Astrocyte (in vitro differentiated cells and primary cell): ENCODE measurements around the gene TNFAIP8L2. TPM values are rescaled to one million over a fixed set of nuclear protein-coding genes. Genes with fewer than 3 reads are reported as not detected.
A peak's percentile ranks its signal among the peaks of the same experiment; 100 is the strongest.

Source experiments
- DNase-seq: peaks from one replicate; pipeline ENCODE4 v3.0.0-alpha.2; 2010; ENCODE audit warnings: low read depth
- FAIRE-seq: peaks from 2 replicates; lab custom pipeline; 2011; peaks lifted over from hg19 to GRCh38; lab: Jason Lieb, UNC
- H2AFZ ChIP-seq: 2 replicates; pipeline ENCODE4 v1.6.0; 2012; ENCODE audit warnings: low read depth, low read length, inconsistent platforms
- H3K27ac ChIP-seq: 2 replicates; pipeline ENCODE4 v1.5.1; 2011; ENCODE audit warnings: low read depth, low read length, inconsistent platforms
- H3K27me3 ChIP-seq: 2 replicates; pipeline ENCODE4 v1.6.0; 2011; ENCODE audit warnings: low read length, inconsistent platforms; ENCODE audit not compliant: insufficient read depth
- H3K36me3 ChIP-seq: 2 replicates; pipeline ENCODE4 v1.5.1; 2011; ENCODE audit warnings: low read length, inconsistent platforms; ENCODE audit not compliant: insufficient read depth
- H3K4me1 ChIP-seq: 2 replicates; pipeline ENCODE4 v1.5.1; 2011; ENCODE audit warnings: low read length, inconsistent platforms; ENCODE audit not compliant: insufficient read depth
- H3K4me2 ChIP-seq: 2 replicates; pipeline ENCODE4 v1.6.0; 2012; ENCODE audit warnings: low read length, inconsistent platforms
- H3K4me3 ChIP-seq: 2 replicates; pipeline ENCODE4 v1.5.1; 2011; ENCODE audit warnings: low read depth, mild to moderate bottlenecking, low read length, inconsistent platforms; ENCODE audit not compliant: insufficient read depth
- H3K79me2 ChIP-seq: 2 replicates; pipeline ENCODE4 v1.6.0; 2012; ENCODE audit warnings: mild to moderate bottlenecking, low read length, inconsistent platforms; ENCODE audit not compliant: insufficient read depth
- H3K9ac ChIP-seq: 2 replicates; pipeline ENCODE4 v1.6.0; 2012; ENCODE audit warnings: mild to moderate bottlenecking, low read length, inconsistent platforms
- H3K9me3 ChIP-seq: 2 replicates; pipeline ENCODE4 v1.5.1; 2012; ENCODE audit warnings: low read depth, mild to moderate bottlenecking, low read length, inconsistent platforms; ENCODE audit not compliant: insufficient read depth
- H4K20me1 ChIP-seq: 2 replicates; pipeline ENCODE4 v1.6.0; 2012; ENCODE audit warnings: low read length, inconsistent platforms; ENCODE audit not compliant: insufficient read depth
- H3K27ac Mint-ChIP-seq: one replicate; pipeline ENCODE4 v1.8.0; 2021; ENCODE audit warnings: mild to moderate bottlenecking, mixed read lengths; ENCODE audit not compliant: unreplicated experiment
- H3K27me3 Mint-ChIP-seq: one replicate; pipeline ENCODE4 v1.8.0; 2021; ENCODE audit warnings: low read depth, mixed read lengths; ENCODE audit not compliant: unreplicated experiment
- H3K36me3 Mint-ChIP-seq: one replicate; pipeline ENCODE4 v1.8.0; 2021; ENCODE audit warnings: low read depth, mixed read lengths; ENCODE audit not compliant: unreplicated experiment
- H3K4me1 Mint-ChIP-seq: one replicate; pipeline ENCODE4 v1.8.0; 2021; ENCODE audit warnings: low read depth, mixed read lengths; ENCODE audit not compliant: unreplicated experiment
- H3K4me3 Mint-ChIP-seq: one replicate; pipeline ENCODE4 v1.8.0; 2021; ENCODE audit warnings: mild to moderate bottlenecking, moderate library complexity, mixed read lengths; ENCODE audit not compliant: unreplicated experiment
- H3K9me3 Mint-ChIP-seq: one replicate; pipeline ENCODE4 v1.8.0; 2021; ENCODE audit warnings: mild to moderate bottlenecking, mixed read lengths; ENCODE audit not compliant: unreplicated experiment
- EZH2 ChIP-seq: IDR thresholded peaks from 2 replicates; pipeline ENCODE4 v1.6.1; 2012; ENCODE audit warnings: mild to moderate bottlenecking, low read length, inconsistent platforms; ENCODE audit not compliant: insufficient read depth
- total RNA-seq: library from RNA; stranded (reverse); gene quantifications from 2 replicates; pipeline ENCODE4 v1.2.1, GENCODE V29; 2021
- TF ChIP-seq, protein P1 (sequence below): IDR thresholded peaks from 2 replicates; pipeline ENCODE4 v1.5.1; 2011; ENCODE audit warnings: low read depth, mild to moderate bottlenecking, inconsistent platforms, low read length, moderate library complexity; ENCODE audit not compliant: insufficient read depth

TNFAIP8L2 gene
- total RNA-seq, 1 donor from 2014 or later: not detected

DNA sequence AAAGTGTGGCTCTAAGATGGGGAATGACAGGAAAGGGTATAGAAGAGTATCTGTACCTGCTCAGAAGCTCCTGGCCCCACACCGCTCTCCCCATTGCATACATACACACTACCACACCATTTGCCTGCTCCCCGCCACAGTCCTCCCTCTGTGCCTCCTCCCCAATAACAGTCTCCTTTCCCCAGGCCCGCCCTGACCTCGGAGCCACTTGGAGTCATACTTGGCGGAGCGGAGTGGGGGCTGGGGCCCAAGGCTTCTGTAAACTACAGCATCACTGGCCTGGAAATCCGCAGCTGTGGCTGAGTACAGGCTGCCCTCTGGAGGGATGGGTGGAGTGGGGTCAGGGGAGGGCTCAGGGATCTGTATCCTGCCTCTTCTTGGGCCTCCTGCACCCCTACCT lies 18.7 kb upstream of the TNFAIP8L2 start:
- Histone ChIP-seq H3K79me2 (no peaks in the 10 kb centered on the region), H3K4me1 (no peaks in the 10 kb centered on the region), H4K20me1 (no peaks in the 10 kb centered on the region), H3K36me3 (no peaks in the 10 kb centered on the region), H3K9me3 (no peaks in the 10 kb centered on the region), H2AFZ (no peak overlapping the region), H3K4me3 (no peak overlapping the region), H3K27me3 (no peaks in the 10 kb centered on the region), H3K27ac (no peak overlapping the region), H3K9ac (no peak overlapping the region), H3K4me2 (no peak overlapping the region)
- Mint-ChIP-seq H3K9me3 (peaks cover 2% of the 10 kb centered on the region), H3K27me3 (peaks cover 28% of the 10 kb centered on the region), H3K4me3 (no peak overlapping the region), H3K36me3 (peaks cover 35% of the 10 kb centered on the region), H3K27ac (no peak overlapping the region), H3K4me1 (no peaks in the 10 kb centered on the region)
- TF ChIP-seq, protein P1, sequence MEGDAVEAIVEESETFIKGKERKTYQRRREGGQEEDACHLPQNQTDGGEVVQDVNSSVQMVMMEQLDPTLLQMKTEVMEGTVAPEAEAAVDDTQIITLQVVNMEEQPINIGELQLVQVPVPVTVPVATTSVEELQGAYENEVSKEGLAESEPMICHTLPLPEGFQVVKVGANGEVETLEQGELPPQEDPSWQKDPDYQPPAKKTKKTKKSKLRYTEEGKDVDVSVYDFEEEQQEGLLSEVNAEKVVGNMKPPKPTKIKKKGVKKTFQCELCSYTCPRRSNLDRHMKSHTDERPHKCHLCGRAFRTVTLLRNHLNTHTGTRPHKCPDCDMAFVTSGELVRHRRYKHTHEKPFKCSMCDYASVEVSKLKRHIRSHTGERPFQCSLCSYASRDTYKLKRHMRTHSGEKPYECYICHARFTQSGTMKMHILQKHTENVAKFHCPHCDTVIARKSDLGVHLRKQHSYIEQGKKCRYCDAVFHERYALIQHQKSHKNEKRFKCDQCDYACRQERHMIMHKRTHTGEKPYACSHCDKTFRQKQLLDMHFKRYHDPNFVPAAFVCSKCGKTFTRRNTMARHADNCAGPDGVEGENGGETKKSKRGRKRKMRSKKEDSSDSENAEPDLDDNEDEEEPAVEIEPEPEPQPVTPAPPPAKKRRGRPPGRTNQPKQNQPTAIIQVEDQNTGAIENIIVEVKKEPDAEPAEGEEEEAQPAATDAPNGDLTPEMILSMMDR: no peak
- no peak for TF ChIP-seq EZH2
- FAIRE-seq: no peak
- DNase-seq: no peak

DNA sequence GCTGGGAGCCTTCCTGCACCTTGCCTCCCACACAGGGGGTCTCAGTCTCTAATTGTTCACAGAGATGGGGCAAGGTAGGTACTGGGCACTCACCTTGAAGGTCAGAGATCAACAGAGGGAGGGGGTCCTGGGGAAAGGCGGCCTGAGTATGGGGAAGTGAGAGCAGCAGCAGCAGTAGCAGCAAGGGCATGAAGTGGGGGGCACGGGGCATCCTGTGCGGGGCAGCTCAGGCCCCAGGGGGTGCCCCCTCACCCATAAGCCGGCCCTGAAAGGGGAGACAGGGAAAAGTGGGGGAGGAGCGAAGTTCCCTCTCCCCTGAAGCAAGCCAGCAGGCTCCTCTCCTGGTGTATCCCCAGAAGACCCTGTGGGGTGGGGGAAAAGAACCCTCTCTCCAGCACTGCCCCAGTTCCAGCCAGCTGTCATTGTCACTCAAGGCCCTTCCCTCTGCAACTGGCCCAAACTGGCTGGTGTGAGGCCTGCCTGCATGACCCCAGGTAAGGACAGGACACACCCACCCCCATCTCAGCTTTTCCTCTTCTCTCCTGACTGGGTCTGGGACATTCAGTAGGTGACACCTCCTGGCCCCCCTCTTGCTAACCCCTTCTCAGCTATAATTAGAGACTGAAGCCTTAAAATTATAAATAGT lies 13.9 kb upstream of the TNFAIP8L2 start:
- Histone ChIP-seq H3K4me3 (no peak overlapping the region), H3K9me3 (no peaks in the 10 kb centered on the region), H3K9ac (no peak overlapping the region), H3K27ac (no peak overlapping the region), H3K4me2 (no peak overlapping the region), H3K36me3 (no peaks in the 10 kb centered on the region), H3K79me2 (no peaks in the 10 kb centered on the region), H4K20me1 (peaks cover 12% of the 10 kb centered on the region), H3K4me1 (peaks cover 14% of the 10 kb centered on the region), H3K27me3 (peaks cover 2% of the 10 kb centered on the region), H2AFZ (no peak overlapping the region)
- H3K4me1 Mint-ChIP-seq: peaks cover 13% of the 10 kb centered on the region
- H3K36me3 Mint-ChIP-seq: peaks cover 13% of the 10 kb centered on the region
- H3K27ac Mint-ChIP-seq: peak overlapping the region; percentile 12
- H3K9me3 Mint-ChIP-seq: no peaks in the 10 kb centered on the region
- no peak overlapping the region for H3K4me3 Mint-ChIP-seq
- H3K27me3 Mint-ChIP-seq: peaks cover 26% of the 10 kb centered on the region
- DNase-seq (no peak), FAIRE-seq (no peak)
- TF ChIP-seq, protein P1: no peak
- TF ChIP-seq EZH2: no peak

DNA sequence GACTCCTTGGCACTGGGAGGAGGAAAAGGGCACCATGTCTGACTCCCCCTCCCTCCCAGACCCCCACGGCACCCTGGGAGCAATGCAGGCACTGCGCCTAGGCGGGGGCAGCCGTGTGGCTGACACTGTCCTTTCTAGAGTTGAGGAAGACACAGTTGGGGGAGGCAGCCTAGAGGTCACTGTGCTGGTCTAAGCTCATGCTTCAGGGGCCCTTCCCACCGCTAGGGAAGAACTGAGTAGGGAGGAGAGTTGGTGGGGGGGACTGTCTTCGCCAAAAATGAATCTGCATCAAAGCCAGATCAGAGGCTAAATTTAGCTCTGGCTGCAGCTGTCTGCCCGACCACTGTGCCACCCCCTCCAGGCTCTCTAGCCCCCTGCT lies 13.4 kb upstream of the TNFAIP8L2 start:
- Histone ChIP-seq H3K9ac (no peak overlapping the region), H3K9me3 (no peaks in the 10 kb centered on the region), H3K4me2 (no peak overlapping the region), H2AFZ (no peak overlapping the region), H3K36me3 (no peaks in the 10 kb centered on the region), H3K79me2 (no peaks in the 10 kb centered on the region), H3K4me1 (peaks cover 14% of the 10 kb centered on the region), H4K20me1 (peaks cover 12% of the 10 kb centered on the region), H3K4me3 (no peak overlapping the region), H3K27ac (no peak overlapping the region), H3K27me3 (peaks cover 2% of the 10 kb centered on the region)
- H3K36me3 Mint-ChIP-seq: peaks cover 10% of the 10 kb centered on the region
- H3K27ac Mint-ChIP-seq: peak overlapping the region; percentile 12
- H3K4me1 Mint-ChIP-seq: peaks cover 16% of the 10 kb centered on the region
- H3K4me3 Mint-ChIP-seq: no peak overlapping the region
- H3K27me3 Mint-ChIP-seq: peaks cover 26% of the 10 kb centered on the region
- no peaks in the 10 kb centered on the region for H3K9me3 Mint-ChIP-seq
- FAIRE-seq: no peak
- DNase-seq: no peak
- no peak for TF ChIP-seq EZH2
- TF ChIP-seq, protein P1: no peak
